ENCODE measurements around the gene OR6S1. TPM values are rescaled to one million over a fixed set of nuclear protein-coding genes. Genes with fewer than 3 reads are reported as not detected.

Gene OR6S1
- total RNA-seq, 2 experiments from 2014 or later: not detected

DNA sequence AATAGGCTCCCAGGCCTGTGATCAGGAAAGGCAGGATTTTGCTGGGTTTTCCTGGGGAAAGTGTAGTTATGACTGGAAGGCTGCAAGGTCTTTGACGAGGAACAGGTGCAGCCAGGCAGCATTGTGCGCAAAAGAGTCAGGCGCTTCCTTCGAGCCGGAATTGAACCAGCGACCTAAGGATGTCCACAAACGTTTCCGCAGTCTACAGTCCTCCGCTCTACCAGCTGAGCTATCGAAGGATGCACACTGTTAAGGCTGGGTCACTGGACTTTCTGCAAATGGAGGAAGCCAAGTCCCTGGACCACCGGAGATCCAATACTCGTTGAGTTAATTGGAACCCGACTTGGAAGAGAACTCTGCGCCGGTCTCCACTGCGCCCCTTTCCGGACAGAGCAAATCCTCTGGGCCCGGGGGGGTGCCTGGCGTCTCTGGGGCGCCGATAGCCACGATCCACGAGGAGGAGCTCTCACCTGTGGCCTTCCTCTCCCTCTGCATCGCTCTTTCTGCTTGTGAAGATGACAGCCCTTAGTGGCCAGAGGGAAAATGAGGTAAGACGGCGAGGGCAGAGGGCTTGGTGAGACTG lies 18.4 kb upstream of the OR6S1 start:
- POLR2A ChIA-PET: interaction anchor here (0.7 kb wide), 1 partner anchor 23 kb away, joined by 3 read pairs; no protein-coding TSS in a partner anchor
- TF ChIP-seq, protein P1, sequence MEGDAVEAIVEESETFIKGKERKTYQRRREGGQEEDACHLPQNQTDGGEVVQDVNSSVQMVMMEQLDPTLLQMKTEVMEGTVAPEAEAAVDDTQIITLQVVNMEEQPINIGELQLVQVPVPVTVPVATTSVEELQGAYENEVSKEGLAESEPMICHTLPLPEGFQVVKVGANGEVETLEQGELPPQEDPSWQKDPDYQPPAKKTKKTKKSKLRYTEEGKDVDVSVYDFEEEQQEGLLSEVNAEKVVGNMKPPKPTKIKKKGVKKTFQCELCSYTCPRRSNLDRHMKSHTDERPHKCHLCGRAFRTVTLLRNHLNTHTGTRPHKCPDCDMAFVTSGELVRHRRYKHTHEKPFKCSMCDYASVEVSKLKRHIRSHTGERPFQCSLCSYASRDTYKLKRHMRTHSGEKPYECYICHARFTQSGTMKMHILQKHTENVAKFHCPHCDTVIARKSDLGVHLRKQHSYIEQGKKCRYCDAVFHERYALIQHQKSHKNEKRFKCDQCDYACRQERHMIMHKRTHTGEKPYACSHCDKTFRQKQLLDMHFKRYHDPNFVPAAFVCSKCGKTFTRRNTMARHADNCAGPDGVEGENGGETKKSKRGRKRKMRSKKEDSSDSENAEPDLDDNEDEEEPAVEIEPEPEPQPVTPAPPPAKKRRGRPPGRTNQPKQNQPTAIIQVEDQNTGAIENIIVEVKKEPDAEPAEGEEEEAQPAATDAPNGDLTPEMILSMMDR (IDR thresholded peaks at IDR 0.05): no peak
- peaks cover 13% of the 10 kb centered on the region for H3K4me1 Mint-ChIP-seq (ENCODE audit: low read depth)
- DNase-seq (no peak), ATAC-seq (no peak)
- peaks cover 34% of the 10 kb centered on the region for H3K27me3 Mint-ChIP-seq
- intact Hi-C loops (cut with micrococcal nuclease): no loop called here
- H3K36me3 Mint-ChIP-seq (ENCODE audit: low read depth): no peaks in the 10 kb centered on the region
- CTCF ChIA-PET: interaction anchor here (1.1 to 9.2 kb wide), 4 partner anchors 22 to 244 kb away, joined by 4 to 69 read pairs (median 31); partner anchors contain the start of gene RNASE4
- no peak overlapping the region for H3K27ac Mint-ChIP-seq
- H3K4me3 Mint-ChIP-seq: no peak overlapping the region
- H3K9me3 Mint-ChIP-seq: no peaks in the 10 kb centered on the region

DNA sequence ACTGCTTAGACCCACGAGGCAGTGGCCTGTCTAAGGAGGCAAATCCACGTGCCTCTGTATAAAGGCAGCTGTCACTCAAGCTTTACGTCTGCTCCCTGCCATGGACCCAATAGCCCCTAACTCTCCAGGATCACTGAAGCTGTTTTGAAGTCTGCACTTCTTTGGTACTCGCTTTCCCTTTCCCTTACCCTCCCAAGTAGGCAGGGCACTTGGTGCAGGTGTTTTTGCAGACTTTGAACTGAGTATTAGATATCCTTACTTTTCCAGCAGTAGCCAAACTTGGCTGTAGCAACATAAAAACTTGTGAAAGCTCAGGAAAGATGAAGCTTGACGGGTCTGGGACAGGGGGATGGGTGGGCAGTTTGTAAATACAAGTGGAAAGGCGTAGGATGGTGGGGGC lies 17.8 kb upstream of the OR6S1 start:
- TF ChIP-seq, protein P1 (IDR thresholded peaks at IDR 0.05): no peak
- Mint-ChIP-seq H3K4me3 (no peak overlapping the region), H3K9me3 (no peaks in the 10 kb centered on the region), H3K27ac (no peak overlapping the region), H3K4me1 (ENCODE audit: low read depth) (peaks cover 14% of the 10 kb centered on the region), H3K27me3 (peaks cover 36% of the 10 kb centered on the region), H3K36me3 (ENCODE audit: low read depth) (no peaks in the 10 kb centered on the region)
- DNase-seq (no peak), ATAC-seq (no peak)
- POLR2A ChIA-PET: interaction anchor here (0.7 kb wide), 1 partner anchor 23 kb away, joined by 3 read pairs; no protein-coding TSS in a partner anchor
- intact Hi-C loops (cut with micrococcal nuclease): no loop called here
- CTCF ChIA-PET: interaction anchor here (1.1 to 9.2 kb wide), 4 partner anchors 22 to 244 kb away, joined by 4 to 69 read pairs (median 31); partner anchors contain the start of gene RNASE4

DNA sequence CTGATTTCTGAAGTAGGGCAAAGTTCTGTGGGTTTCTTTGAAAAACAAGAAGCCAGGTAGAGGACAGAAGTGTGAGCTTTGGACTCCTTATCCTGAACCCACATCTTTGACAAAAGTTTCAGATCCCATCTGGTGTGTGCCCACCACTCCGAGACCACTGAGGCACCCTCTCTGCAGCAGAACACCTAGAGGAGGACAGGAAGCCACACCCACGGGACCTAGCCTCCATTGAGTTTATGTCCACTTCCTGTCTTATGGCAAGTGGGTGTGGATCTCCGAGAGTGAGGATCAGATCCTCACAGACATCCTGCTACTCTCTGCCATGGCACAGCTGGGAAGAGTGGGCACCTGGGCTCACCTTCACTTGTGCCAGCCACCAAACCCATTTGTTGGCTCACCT lies 16.8 kb upstream of the OR6S1 start:
- intact Hi-C loops (cut with micrococcal nuclease): no loop called here
- H3K36me3 Mint-ChIP-seq (ENCODE audit: low read depth): no peaks in the 10 kb centered on the region
- ATAC-seq (no peak), DNase-seq (no peak)
- ChIA-PET POLR2A (interaction anchor here (1.1 to 1.2 kb wide), 2 partner anchors 23 to 25 kb away, joined by 3 to 4 read pairs; no protein-coding TSS in a partner anchor), CTCF (interaction anchor here (1.0 to 9.2 kb wide), 5 partner anchors 11 to 48 kb away, joined by 4 to 69 read pairs (median 9); partner anchors contain the start of gene RNASE4)
- H3K4me1 Mint-ChIP-seq (ENCODE audit: low read depth): peaks cover 22% of the 10 kb centered on the region
- H3K27ac Mint-ChIP-seq: no peak overlapping the region
- no peaks in the 10 kb centered on the region for H3K9me3 Mint-ChIP-seq
- TF ChIP-seq, protein P1 (IDR thresholded peaks at IDR 0.05): no peak
- no peak overlapping the region for H3K4me3 Mint-ChIP-seq
- H3K27me3 Mint-ChIP-seq: peaks cover 44% of the 10 kb centered on the region

DNA sequence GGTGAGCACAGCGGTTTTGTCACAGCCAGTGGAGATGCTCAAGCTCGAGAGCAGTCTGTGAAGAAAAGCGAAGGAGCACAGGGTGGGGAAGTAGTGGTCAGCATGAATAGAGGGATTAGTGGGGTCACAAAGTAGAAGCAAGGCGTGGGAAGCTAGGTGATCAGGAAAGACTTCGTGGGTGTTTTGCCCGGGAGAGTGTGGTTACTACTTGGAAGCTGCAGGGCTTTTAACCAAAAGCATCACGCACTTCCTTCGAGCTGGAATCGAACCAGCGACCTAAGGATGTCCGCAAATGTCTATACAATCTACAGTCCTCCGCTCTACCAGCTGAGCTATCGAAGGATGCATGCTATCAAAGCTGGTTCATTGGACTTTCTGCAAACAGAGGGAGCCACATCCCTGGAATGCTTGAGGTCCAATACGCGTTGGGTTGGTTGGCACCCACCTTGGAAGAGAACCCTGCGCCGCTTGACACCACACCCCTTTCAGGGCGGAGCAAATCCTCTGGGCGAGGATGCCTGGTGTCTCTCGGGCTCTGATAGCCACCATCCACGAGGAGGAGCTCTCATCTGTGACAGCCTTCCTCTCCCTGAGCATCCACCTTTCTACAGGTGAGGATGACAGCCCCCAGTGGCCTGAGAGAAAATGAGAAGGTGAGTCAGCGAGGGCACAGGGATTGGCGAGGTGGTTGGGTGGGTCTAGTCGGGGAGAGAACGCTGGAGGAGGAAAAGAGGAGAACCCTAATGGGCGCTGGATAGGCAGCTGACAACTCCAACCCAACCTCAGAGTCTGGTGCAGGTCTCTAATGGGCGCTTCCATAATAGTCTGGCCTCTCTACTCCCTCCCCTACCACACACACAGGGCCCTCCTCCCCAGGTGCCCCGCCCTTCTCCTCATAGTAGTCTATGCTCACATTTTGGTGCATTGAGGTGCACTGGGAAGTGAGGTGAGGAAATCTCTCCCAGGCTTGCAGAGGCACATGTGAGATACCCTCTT lies 16.0 kb upstream of the OR6S1 start:
- TF ChIP-seq, protein P1 (IDR thresholded peaks at IDR 0.05): peak; percentile 38
- Mint-ChIP-seq H3K27me3 (peaks cover 46% of the 10 kb centered on the region), H3K4me3 (no peak overlapping the region), H3K4me1 (ENCODE audit: low read depth) (peaks cover 23% of the 10 kb centered on the region), H3K27ac (no peak overlapping the region), H3K9me3 (no peaks in the 10 kb centered on the region), H3K36me3 (ENCODE audit: low read depth) (no peaks in the 10 kb centered on the region)
- ChIA-PET POLR2A (interaction anchor here (1.1 to 1.2 kb wide), 2 partner anchors 24 to 26 kb away, joined by 3 to 4 read pairs; no protein-coding TSS in a partner anchor), CTCF (interaction anchor here (0.6 to 9.2 kb wide), 9 partner anchors 10 to 216 kb away, joined by 3 to 69 read pairs (median 6); partner anchors contain the start of genes ANG and RNASE4)
- ATAC-seq (peak; percentile 53), DNase-seq (peak; percentile 48)
- intact Hi-C loops (cut with micrococcal nuclease): no loop called here
